ENCODE data around the gene BLACAT1.
"Not testable (repeated sequence)": the region's sequence is repeated elsewhere in the genome, so short reads cannot be mapped to it uniquely, and the experiment has no call there.

BLACAT1 gene

GRCh38 chr1:205440476-205441317, 15.1 kb downstream of the BLACAT1 start:
- DNase-seq (ENCODE audit: low read depth): peak; percentile 57

GRCh38 chr1:205440121-205440475, 15.7 kb downstream of the BLACAT1 start:
- no peak for DNase-seq (ENCODE audit: low read depth)

- DNase-seq (ENCODE audit: low read depth): no peak
Observed at GRCh38 chr1:205438213-205439158, 17.4 kb downstream of the BLACAT1 start.

GRCh38 chr1:205437570-205437969, 18.3 kb downstream of the BLACAT1 start:
- no peak for DNase-seq (ENCODE audit: low read depth)

GRCh38 chr1:205436776-205437410, 19.0 kb downstream of the BLACAT1 start:
- DNase-seq (ENCODE audit: low read depth): no peak

- no peak for DNase-seq (ENCODE audit: low read depth)
Observed at GRCh38 chr1:205435578-205436573, 20.0 kb downstream of the BLACAT1 start.

GRCh38 chr1:205434738-205435137, 21.1 kb downstream of the BLACAT1 start:
- no peak for DNase-seq (ENCODE audit: low read depth)

GRCh38 chr1:205432692-205433091, 23.2 kb downstream of the BLACAT1 start:
- DNase-seq (ENCODE audit: low read depth): not testable (repeated sequence)

GRCh38 chr1:205432116-205432515, 23.7 kb downstream of the BLACAT1 start:
- no peak for DNase-seq (ENCODE audit: low read depth)

GRCh38 chr1:205430696-205431305, 25.0 kb downstream of the BLACAT1 start:
- peak; percentile 33 for DNase-seq (ENCODE audit: low read depth)

GRCh38 chr1:205429762-205430695, 25.8 kb downstream of the BLACAT1 start:
- no peak for DNase-seq (ENCODE audit: low read depth)

GRCh38 chr1:205424901-205425600, 30.8 kb downstream of the BLACAT1 start:
- no peak for DNase-seq (ENCODE audit: low read depth)

GRCh38 chr1:205423814-205424399, 31.9 kb downstream of the BLACAT1 start:
- DNase-seq (ENCODE audit: low read depth): no peak

- DNase-seq (ENCODE audit: low read depth): no peak
Observed at GRCh38 chr1:205422993-205423642, 32.7 kb downstream of the BLACAT1 start.

- no peak for DNase-seq (ENCODE audit: low read depth)
Observed at GRCh38 chr1:205421798-205422197, 34.0 kb downstream of the BLACAT1 start, which contains the start of gene LEMD1. Gene LEMD1 (minus strand): TSS chr1:205422056. CDS start chr1:205420536, 1,520 bp downstream.

- no peak for DNase-seq (ENCODE audit: low read depth)
Observed at GRCh38 chr1:205420938-205421337, 34.9 kb downstream of the BLACAT1 start.

- no peak for DNase-seq (ENCODE audit: low read depth)
Observed at GRCh38 chr1:205417870-205418635, 37.8 kb downstream of the BLACAT1 start.

All from activated T-cell treated with anti-CD3 and anti-CD28 coated beads for 24 hours (primary cell).